HG03378 (cell line): Measurements from ENCODE around the gene PCNX3.

ENCODE experiments used
- ATAC-seq: cut with Tn5 transposase; IDR thresholded peaks from one replicate; pipeline ENCODE4 v1.9.1; 2021; ENCODE audit warnings: mild to moderate bottlenecking, moderate library complexity; ENCODE audit not compliant: unreplicated experiment

Gene PCNX3

DNA sequence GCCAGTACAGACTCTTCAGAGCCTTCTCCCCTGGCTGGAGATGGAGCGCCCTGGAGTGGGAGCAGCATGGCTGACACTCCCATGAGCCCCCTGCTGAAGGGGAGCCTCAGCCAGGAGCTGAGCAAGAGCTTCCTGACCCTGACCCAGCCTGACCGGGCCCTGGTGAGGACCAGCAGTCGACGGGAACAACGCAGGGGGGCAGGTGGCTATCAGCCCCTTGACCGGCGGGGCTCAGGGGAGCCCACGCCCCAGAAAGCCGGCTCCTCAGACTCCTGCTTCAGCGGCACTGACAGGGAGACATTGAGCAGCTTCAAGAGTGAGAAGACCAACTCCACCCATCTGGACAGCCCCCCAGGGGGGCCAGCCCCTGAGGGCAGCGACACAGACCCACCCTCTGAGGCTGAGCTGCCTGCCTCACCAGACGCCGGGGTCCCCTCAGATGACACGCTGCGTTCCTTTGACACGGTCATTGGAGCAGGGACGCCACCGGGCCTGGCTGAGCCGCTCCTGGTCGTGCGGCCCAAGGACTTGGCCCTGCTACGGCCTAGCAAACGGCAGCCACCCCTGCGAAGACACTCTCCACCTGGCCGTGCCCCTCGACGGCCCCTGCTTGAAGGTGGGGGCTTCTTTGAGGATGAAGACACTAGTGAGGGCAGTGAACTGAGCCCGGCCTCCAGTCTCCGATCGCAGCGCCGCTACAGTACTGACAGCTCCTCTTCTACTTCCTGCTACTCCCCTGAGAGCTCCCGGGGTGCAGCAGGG is 2.6 kb downstream of the PCNX3 start:
- no peak for ATAC-seq

DNA sequence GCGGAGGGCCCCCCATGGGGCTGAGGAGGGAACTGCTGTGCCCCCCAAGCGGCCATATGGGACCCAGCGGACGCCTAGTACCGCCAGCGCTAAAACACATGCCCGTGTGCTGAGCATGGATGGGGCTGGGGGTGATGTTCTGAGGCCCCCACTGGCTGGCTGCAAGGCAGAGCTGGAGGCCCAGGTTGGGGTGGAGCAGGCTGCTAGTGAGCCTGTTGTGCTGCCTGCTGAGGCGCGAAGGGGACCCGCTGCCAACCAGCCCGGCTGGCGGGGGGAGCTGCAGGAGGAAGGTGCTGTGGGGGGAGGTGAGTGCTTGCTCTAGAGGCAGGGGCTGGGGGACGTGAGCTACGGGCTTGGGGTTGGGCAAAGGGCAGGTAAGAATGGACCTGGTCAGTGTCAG is 3.2 kb downstream of the PCNX3 start:
- no peak for ATAC-seq

DNA sequence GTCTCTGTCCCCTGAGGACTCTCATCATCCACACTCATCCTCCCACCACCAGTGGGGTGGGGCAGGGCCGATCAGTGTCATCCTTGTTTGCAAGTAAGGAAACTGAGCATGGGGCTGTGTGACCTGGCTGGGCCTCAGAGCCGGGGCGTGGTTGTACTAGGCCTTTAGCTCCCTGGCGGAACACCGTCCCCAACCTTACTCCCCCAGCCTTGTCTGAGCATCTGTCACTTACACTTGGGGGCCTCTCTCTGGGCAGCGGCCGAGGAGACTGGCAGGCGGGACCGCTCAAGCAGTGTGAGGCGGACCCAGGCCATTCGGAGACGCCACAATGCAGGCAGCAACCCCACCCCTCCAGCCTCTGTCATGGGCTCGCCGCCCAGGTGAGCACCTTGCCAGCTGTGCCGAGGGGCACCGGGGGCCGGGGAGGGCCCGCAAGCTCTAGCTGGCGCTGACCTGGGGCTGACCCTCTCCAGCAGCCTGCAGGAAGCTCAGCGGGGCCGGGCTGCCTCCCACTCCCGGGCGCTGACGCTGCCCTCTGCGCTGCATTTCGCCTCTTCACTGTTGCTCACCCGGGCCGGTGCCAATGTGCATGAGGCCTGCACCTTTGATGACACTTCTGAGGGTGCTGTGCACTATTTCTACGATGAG is 3.8 kb downstream of the PCNX3 start:
- ATAC-seq = no peak

DNA sequence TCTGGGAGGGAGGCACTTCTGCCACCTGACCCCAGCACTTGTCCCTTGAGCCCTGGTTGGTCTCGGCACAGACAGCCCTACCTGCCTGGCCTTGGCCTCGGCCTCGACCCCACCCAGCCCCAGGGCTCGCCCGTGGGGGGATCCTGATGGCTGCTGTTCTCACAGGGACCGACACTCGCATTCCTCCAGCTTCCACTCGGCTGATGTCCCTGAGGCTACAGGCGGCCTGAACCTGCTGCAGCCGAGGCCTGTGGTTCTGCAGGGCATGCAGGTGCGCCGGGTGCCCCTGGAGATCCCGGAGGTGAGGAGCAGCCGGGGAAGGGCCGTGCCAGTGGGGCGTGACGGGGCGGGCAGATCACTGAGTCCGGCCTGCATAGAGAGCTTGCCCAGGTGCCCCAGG is 5.1 kb downstream of the PCNX3 start:
- no peak for ATAC-seq

DNA sequence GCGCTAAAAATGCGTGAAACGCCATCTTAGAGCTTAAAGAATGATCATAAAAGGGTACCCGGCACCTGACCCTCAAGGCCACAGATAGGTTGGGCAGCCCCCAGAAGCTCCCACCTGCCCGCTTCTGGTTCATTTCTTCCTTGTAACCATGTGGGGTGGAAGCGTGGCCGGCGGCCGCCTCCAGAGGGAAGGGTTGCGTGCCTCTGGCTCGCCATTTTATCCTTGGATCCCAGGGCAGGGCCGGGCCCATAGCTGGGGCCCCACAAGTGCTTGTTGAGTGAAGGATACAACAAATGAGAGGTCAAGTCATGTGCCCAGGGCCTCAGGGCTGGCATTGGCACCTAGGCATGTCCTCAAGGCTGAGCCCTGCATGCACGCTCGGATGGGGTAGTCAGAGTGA is 5.9 kb downstream of the PCNX3 start:
- no peak for ATAC-seq

DNA sequence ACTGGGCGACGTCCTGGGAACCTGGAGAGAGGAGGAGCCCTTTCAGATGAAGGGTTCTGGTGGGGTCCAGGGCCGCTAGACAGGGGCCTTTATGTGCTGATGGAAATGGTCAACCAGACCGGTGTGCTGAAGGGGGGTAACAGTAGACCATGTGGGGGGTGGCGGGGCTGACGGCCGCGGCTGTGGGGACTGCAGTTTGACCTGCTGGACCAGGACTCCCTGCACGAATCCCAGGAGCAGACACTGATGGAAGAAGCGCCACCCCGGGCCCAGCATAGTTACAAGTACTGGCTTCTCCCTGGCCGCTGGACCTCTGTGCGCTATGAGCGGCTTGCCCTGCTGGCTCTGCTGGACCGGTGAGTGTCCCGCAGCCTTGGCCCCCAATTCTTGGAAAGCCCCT is 6.4 kb downstream of the PCNX3 start:
- ATAC-seq = no peak

DNA sequence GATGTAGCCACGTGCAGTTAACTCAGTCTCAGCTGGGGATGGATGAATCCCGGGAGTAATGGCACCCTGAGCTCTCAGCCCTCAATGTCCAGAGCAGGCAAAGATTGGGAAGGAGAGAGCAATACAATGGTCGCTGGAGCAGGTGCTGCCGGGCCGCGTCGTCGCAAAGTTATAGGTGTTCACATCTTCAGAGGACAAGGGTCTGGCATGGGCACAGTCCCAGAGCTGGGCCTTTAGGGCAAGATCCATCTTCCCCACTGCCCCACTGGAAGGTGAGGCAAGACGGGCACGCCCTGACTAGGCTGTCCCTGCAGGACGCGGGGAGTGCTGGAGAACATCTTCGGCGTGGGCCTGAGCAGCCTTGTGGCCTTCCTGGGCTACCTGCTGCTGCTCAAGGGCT is 7.6 kb downstream of the PCNX3 start:
- ATAC-seq = no peak

DNA sequence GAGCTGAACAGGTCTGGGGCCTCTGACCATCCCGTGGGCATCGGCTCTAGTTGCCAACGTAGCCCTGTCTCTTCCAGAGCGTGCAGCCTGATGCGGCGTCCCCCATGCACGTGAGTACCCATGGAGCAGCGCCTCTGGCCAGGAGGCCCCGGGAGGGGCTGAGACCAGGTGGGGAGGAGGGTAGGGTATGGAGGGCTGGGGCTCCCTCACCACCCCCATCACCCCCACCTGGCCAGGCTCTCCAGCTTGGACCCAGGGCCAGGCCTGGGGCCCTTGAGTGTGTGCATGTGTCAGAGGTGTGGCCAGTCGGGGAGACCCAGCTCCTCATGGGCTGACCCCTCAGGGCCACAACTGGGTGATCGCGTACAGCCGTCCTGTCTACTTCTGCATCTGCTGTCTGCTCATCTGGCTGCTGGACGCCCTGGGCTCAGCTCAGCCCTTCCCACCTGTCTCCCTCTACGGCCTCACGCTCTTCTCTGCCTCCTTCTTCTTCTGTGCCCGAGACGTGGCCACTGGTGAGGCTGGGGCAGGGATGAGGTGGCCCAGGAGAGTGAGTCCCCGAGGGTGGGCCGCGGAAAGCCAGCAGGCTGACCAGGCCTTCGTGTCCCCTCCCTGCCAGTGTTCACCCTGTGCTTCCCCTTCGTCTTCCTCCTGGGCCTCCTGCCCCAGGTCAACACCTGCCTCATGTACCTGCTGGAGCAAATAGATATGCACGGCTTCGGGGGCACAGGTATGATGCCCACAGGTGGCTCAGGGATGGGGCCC is 8.5 kb downstream of the PCNX3 start:
- no peak for ATAC-seq

DNA sequence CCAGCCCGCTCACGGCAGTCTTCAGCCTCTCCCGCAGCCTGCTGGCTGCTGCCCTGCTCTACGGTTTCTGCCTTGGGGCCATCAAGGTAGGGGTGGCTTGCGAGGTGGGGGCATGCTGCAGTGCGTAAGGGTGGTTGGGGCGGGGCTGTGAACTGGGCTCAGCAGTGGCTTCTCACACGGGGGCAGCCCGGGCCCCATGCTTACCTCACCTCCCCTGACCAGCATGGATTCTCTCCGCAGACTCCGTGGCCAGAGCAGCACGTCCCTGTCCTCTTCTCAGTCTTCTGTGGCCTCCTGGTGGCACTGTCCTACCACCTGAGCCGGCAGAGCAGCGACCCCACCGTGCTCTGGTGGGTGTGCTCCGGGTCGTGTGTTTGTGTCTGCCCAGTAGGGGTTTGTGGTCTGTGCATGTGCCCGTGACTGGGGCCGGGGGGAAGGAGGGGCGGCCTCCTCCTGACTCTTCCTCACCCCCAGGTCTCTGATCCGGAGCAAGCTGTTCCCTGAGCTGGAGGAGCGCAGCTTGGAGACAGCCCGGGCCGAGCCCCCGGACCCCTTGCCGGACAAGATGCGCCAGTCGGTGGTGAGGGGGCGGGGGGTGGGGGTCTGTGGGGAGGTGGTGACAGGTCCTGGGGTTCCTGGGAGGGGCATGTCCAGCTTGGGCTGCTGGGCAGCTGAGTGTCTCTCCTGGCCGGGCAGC is 9.5 kb downstream of the PCNX3 start:
- no peak for ATAC-seq

DNA sequence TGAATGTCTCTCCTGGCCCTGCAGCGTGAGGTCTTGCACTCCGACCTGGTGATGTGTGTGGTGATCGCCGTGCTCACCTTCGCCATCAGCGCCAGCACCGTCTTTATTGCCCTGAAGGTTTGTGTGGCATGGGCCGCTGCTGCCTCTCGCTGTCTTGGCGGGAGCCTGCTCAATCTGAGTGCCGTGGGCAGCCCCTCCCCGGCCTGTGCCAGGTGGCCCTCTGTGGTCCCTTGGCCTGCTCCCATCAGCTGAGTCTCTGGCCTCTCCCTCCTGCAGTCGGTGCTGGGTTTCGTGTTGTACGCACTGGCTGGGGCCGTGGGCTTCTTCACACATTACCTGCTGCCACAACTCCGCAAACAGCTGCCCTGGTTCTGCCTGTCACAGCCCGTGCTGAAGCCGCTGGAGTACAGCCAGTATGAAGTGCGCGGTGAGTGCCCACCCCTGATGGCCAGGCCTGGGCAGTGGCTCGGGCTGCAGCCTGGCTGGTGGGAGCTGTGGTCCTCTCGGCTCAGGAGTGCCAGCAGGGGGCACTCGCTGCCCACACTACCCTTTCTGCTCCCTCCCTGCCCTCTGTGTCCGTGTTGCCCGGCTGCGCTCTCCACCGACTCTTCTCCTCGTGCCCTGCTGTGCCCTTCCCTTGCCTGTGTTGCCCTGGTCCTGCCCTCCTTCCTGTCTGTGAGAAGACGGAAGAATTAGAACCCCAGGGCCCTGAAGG is 10.2 kb downstream of the PCNX3 start:
- ATAC-seq = no peak

DNA sequence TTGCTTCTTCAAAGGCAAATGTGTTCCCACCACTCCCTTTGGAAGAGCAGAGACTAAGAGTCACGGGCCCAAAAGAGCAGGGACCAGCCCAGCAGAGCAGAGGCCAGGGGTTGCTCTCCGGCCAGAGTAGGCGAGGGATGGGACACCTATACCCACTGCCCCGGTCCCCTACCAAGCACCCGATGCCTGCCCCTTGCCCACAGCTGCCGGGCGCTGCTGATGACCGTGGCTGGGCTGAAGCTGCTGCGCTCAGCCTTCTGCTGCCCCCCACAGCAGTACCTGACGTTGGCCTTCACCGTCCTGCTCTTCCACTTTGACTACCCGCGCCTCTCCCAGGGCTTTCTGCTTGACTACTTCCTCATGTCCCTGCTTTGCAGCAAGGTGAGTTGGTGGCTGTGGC is 11.6 kb downstream of the PCNX3 start:
- no peak for ATAC-seq

DNA sequence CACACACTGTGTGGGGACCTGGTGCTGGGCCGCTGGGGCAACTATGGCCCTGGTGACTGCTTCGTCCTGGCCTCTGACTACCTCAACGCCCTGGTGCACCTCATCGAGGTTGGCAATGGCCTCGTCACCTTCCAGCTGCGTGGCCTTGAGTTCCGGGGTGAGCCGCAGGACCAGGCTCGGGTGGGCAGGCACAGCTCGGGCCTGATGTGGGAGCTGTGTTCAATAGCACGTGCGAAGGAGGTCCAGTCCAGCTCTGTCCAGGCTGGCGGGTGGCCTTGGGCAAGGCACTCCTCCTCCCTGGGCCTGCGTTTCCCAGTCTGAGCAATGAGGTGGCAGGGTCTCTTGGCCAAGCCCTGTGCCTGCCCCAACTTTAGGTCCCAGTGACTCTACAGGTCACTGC is 14.0 kb downstream of the PCNX3 start:
- no peak for ATAC-seq

DNA sequence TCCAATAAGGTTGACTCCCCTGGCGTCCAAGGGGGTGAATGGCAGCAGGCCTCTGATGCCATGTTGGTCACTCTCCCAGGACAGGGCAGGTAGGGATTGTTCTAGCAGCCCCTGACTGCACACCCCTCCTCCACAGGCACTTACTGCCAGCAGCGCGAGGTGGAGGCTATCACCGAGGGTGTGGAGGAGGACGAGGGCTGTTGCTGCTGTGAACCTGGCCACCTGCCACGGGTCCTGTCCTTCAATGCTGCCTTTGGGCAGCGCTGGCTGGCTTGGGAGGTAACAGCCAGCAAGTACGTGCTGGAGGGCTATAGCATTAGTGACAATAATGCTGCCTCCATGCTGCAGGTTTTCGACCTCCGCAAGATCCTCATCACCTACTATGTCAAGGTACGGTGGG is 14.6 kb downstream of the PCNX3 start:
- no peak for ATAC-seq

DNA sequence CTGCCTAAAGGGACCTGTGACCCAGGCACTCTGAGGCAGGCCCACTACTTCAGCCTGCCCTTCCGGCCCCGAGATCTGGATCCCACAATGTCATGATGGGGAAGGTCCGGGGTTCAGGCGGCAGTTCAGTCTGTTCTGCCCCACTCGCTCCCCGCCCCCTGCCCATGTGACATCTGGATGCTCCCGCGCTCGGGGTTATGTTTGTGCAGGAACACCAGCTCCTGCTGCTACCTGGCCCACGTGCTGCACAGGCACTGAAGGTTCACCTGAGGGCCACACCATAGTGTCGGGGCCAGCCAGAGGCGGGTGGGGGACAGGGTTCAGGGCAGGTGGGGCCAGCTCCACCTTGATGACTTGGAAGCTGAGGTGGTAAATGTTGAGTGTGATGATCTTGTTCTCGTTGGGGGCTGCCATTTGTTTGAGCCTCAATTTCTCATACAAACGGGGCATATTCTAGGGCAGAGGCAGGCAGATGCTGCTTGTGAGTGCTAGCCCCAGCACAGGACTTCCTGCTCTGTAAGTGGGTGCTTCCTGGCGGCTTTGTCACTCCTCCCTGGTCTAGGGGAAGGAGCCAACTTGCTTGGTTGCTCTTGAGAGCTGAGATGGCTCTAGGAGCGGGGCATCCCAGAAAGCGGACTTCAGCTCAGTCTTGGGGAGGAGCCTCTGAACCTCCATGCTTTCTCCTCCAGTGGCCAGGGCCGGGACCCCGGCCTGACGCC is 18.0 kb downstream of the PCNX3 start:
- ATAC-seq = no peak

DNA sequence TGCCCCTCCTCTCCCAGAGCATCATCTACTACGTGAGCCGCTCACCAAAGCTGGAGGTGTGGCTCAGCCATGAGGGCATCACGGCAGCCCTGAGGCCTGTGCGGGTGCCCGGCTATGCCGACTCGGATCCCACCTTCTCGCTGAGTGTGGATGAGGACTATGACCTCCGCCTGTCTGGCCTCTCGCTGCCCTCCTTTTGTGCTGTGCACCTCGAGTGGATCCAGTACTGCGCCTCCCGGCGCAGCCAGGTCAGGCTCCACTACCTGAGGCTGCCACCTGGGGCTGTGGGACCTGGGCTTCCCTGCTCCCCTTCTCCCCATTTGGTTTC is 18.5 kb downstream of the PCNX3 start:
- no peak for ATAC-seq

DNA sequence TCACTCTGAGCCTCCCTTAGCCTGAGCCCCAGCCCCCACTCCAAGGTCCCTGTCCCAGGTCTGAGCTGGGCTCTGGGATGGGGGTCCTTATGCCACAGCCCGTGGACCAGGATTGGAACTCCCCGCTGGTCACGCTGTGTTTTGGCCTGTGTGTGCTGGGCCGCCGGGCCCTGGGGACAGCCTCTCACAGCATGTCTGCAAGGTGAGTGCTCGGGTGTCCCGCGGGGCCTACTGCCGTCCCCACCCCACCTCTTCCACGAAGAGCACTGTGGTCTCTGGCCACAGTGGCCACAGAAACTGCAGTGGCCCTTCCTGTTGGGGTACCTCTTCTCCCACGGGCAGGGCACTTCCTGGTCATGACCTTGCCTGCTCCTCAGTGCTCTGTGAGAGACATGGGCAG is 18.9 kb downstream of the PCNX3 start:
- no peak for ATAC-seq

DNA sequence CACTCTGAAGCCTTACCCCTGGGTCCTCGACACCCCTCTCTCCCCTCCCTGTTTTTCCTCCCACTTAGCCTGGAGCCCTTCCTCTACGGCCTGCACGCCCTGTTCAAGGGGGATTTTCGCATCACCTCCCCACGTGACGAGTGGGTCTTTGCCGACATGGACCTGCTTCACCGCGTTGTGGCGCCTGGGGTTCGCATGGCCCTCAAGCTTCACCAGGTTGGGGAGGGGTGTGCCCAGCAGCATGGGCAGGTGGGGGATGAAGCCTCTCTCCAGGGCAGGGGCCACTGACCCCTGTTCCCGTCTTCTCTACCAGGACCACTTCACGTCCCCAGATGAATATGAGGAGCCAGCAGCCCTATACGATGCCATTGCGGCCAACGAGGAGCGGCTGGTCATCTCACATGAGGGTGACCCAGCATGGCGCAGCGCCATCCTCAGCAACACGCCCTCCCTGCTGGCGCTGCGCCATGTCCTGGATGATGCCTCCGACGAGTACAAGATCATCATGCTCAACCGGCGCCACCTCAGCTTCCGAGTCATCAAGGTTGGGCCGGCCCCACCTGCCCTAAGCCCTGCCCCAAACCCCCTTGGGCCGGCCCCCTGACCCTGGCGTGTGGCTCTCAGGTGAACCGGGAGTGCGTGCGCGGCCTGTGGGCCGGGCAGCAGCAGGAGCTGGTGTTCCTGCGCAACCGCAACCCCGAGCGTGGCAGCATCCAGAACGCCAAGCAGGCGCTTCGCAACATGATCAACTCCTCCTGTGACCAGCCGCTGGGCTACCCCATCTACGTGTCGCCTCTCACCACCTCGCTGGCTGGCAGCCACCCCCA is 19.5 kb downstream of the PCNX3 start:
- ATAC-seq = no peak

DNA sequence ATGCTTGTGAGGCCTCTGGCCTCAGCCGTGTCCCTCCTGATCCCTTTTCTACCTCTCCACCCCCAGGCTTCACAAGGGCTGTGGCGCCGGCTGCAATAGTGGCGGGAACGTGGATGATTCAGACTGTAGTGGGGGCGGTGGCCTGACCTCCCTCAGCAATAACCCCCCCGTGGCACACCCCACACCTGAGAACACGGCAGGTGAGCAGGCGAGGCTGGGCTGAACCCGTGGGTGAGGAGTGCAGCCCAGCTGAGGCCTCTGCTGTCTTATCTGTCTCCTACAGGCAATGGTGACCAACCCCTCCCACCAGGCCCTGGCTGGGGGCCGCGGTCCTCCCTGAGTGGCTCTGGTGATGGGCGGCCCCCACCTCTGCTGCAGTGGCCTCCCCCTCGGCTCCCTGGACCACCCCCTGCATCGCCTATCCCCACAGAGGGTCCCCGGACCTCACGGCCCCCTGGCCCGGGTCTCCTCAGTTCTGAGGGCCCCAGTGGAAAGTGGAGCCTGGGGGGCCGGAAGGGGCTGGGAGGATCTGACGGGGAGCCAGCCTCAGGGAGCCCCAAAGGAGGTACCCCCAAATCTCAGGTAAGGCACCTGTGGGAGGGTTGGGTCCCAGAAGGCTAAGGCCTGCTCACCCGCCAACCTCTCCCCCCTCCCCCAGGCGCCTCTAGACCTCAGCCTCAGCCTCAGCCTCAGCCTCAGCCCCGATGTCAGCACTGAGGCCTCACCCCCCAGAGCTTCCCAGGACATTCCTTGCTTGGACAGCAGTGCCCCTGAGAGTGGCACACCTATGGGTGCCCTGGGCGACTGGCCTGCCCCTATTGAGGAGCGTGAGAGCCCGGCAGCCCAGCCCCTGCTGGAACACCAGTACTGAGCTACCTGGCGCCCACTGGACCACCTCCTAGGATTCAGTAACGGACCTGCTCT is 20.8 kb downstream of the PCNX3 start:
- ATAC-seq = no peak
